Measurements from ENCODE around the gene PTPRN2.

The PTPRN2 gene

GRCh38 chr7:157638563-157638962 is 949.1 kb downstream of the PTPRN2 start:
- DNase-seq (ENCODE audit: low spot score) = no peak

GRCh38 chr7:157637216-157637949 is 950.2 kb downstream of the PTPRN2 start:
- DNase-seq (ENCODE audit: low spot score) = no peak

DNA sequence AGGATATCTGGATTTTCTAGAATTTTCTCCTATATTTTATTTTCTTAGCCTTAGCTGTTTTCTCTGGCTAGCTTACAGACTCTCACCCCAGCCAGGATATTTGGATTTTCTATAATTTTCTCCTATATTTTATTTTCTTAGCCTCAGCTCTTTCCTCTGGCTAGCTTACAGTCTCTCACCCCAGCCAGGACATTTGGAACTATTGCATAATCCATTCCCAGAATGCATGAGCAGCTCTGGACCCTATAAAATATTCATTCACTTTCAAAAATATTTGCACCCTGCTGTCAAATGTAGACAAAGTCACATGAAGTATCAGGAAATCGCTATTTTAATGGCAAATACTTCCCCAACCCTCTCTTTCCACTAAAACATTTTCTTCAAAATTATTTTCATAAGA is 952.0 kb downstream of the PTPRN2 start:
- DNase-seq (ENCODE audit: low spot score) = no peak

DNA sequence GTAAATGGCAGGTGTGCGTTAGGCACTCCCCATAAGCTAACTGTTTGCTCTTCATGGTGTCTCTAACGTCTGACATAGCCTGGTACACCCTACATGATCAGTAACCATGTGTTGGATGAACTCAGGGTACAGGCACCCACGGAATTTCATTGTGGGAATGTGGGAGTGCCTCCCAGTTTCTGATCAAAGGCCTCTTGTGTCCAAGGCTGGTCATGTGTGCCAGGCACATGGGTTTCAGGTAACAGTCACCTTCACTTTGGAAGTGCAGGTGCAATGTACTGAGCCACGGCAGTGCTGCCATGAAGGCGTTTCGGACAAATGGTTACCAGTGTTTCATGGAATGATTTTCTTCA is 952.5 kb downstream of the PTPRN2 start:
- no peak for DNase-seq (ENCODE audit: low spot score)

DNA sequence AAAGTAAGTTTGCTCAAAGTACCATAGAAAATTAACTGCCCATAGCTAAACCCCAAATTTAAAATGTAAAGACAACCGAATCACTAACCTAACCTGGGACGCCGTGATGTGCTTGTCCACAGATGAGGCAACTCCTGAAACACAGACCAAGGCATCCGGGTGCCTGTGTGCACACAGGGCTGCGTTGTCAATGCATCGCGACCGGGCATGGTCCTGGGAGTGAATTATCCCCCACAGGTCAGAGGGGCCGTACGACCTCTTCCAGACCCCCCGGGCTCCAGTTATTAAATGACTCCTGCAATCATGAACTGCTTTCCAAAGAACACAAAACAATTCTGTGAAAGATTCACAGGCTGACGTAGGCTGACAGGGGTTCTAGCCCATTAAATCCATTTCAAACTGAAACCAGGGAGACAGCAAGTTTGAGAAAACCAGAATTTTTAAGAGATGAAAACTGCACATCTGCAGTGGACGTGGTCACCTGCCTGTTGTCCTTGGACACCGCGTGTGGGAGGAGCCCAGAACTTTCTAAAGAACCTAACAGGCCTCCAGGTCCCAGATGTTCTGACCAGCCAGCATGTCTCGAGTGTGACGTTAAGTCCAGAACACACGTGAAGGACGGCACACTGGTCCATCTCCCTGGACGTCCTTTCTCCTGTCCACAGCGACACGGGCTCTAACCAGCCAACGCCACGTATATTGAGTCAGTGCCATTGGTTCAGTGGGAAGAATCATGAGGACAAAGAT is 953.0 kb downstream of the PTPRN2 start:
- no peak for DNase-seq (ENCODE audit: low spot score)

- DNase-seq (ENCODE audit: low spot score) = no peak
Measured at GRCh38 chr7:157633465-157634185, 954.0 kb downstream of the PTPRN2 start.

- DNase-seq (ENCODE audit: low spot score) = no peak
Measured at GRCh38 chr7:157630301-157630853, 957.2 kb downstream of the PTPRN2 start.

DNA sequence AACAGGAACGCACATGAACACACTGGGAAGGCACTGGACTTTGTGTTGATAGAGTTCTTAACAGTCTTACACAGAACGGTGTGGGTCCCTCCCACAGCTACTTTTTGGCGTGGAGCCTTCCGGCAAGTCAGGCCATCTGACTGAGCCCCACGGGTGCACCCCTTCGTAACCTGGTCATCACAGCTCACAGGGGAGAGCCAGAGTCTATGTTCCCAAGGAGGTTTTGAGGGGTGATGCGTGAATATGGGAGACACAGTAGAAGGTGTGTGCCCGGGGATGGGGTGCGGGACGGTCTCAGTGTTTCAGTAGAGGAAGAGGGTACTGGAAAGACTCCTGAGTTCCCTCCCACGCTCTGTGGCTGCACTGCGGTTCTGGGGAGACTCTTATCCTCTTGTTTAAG is 959.2 kb downstream of the PTPRN2 start:
- no peak for DNase-seq (ENCODE audit: low spot score)

DNA sequence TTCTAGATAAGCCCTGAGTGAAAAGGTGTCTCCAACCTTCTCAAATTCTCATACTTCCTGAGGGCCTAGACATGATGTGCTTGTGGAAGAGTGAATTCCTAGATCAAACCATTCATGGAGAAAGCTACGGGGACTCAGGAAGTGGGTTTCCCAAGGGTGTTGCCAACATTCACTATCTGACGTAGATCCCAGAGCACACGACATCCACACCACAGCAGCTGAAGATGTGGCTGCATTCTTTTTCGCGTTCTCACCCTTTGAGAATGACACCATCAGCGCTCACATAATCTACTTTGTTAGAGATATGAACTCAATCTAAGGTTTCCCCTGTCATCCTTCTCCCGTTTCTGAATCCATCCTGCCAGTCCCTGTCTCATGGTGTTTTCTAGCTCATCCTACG is 960.0 kb downstream of the PTPRN2 start:
- no peak for DNase-seq (ENCODE audit: low spot score)

DNA sequence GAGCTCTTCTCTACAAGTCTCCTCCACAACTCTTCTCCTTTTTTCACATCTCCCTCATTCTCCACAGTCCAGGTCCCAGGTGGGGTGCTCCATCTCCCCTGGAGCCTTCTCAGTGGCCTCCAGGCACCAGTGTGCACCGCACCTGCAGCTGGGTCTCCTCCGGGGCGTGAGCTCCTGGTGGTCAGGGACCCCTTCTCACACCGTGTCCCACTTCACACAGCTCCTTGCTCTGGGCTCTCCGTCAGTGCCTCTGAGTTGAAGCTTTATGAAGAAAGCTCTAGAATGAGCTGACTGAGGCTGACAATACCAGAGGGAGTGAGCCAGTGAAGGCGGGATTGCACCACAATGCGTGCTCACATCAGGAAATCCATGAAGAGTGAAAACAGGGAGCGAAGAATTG is 960.6 kb downstream of the PTPRN2 start:
- DNase-seq (ENCODE audit: low spot score) = no peak

- no peak for DNase-seq (ENCODE audit: low spot score)
Measured at GRCh38 chr7:157625973-157626742, 961.5 kb downstream of the PTPRN2 start.

DNA sequence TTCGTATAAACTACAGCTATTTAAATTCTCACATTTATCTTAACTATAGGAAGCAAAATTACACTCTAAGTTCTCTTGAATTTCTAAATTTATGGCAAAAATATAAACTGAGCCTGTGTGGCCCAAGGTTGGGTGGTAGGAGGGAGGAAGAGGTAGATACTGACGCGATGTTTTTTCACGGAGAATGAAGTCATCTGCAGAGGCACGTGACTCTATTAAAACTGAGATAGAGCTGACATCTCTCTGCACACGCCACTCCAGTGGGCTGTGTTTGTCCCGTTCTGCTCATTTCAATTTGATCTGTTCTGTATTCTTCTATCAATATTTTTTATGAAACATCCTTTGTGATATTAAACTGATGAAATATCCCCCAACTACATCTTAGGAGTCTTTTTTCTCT is 964.1 kb downstream of the PTPRN2 start:
- DNase-seq (ENCODE audit: low spot score) = no peak

GRCh38 chr7:157622408-157623205 is 965.0 kb downstream of the PTPRN2 start:
- DNase-seq (ENCODE audit: low spot score) = no peak

DNA sequence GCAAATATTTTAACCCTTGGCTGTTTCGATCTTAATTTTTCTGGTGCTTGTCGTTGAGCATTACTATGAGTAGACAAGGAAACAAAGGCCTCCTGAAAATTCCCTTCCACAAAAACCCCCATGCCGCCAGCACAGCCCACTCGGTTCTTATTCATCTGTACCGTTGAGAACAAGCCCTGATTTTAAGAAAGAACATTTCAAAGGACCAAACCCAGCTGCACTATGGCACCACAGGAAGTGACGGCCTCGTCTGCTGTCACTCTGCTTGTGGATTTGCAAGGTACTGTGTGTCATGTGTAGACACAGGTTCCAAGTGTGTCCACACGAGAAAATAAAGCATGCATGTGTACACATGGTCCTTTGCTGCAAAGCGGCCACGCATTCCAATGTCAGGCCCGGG is 965.6 kb downstream of the PTPRN2 start:
- DNase-seq (ENCODE audit: low spot score) = no peak

GRCh38 chr7:157621131-157621681 is 966.4 kb downstream of the PTPRN2 start:
- DNase-seq (ENCODE audit: low spot score) = no peak

GRCh38 chr7:157620616-157621015 is 967.0 kb downstream of the PTPRN2 start:
- no peak for DNase-seq (ENCODE audit: low spot score)

GRCh38 chr7:157619753-157620525 is 967.7 kb downstream of the PTPRN2 start:
- no peak for DNase-seq (ENCODE audit: low spot score)

GRCh38 chr7:157618823-157619606 is 968.6 kb downstream of the PTPRN2 start:
- no peak for DNase-seq (ENCODE audit: low spot score)

GRCh38 chr7:157618091-157618726 is 969.4 kb downstream of the PTPRN2 start:
- no peak for DNase-seq (ENCODE audit: low spot score)
